PC-9 (cell line): ENCODE measurements around the gene CD79B.

Source experiments
- CTCF ChIP-seq: fragments of 200-600 bp; sonication (generic); conservative IDR thresholded peaks from 2 replicates; pipeline ENCODE4 v1.6.1; 2017; ENCODE audit warnings: mixed run types, antibody characterized with exemption, mild to moderate bottlenecking, moderate library complexity
- EZH2 ChIP-seq: fragments of 200-600 bp; sonication (generic); IDR thresholded peaks from 2 replicates; pipeline ENCODE4 v1.8.0; 2017; ENCODE audit warnings: antibody characterized with exemption, low read depth

- TF ChIP-seq CTCF: no peak
- no peak for TF ChIP-seq EZH2
These were observed 29.5 kb upstream of the CD79B start for GRCh38 chr17:63961355-63962212.
